ENCODE data around the gene ZBP1.

- TF ChIP-seq EP300 (IDR thresholded peaks at IDR 0.05) (no peak), CTCF (IDR thresholded peaks at IDR 0.05) (no peak), POLR2A (IDR thresholded peaks at IDR 0.05) (no peak), POLR2AphosphoS5 (IDR thresholded peaks at IDR 0.05) (no peak)
Observed at GRCh38 chr20:57652606-57653545, 32.6 kb upstream of the ZBP1 start.
